ENCODE data around the gene TMEM87A. TPM values are rescaled to one million over a fixed set of nuclear protein-coding genes. Genes with fewer than 3 reads are reported as not detected.

Gene TMEM87A
- polyA plus RNA-seq, 1 experiment = 25.1 TPM

DNA sequence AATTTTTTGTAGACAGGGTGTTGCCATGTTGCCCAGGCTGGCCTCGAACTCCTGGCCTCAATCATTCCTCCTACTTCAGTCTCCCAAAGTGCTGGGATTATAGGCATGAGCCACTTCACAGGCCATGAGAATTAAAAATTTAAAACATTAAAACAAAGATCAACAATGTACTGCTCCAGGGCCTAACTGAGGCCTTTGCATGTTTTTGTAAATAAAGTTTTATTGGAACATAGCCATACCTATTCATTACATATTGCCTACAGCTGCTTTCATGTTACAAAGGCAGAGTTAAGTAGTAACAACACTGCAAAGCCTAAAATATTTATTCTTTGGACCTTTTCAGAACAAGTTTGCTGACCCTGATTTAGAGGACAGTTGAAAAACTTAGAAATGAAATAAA is 74.7 kb downstream of the TMEM87A start:
- POLR2A ChIA-PET = interaction anchor here (0.6 to 0.7 kb wide), 2 partner anchors 72 to 538 kb away, joined by 3 read pairs; partner anchors contain the start of gene MGA
- Histone ChIP-seq H3K4me3 (ENCODE audit: low read depth, low read length) (no peak overlapping the region), H3K36me3 (ENCODE audit: control insufficient read depth, insufficient read depth, low read length) (peaks cover 1% of the 10 kb centered on the region; the same call in 1 of the 2 replicates), H3K27me3 (ENCODE audit: control insufficient read depth, insufficient read depth, low read length) (no peaks in the 10 kb centered on the region)
- CTCF ChIA-PET = no interaction called here
- no peak for DNase-seq (ENCODE audit: low read depth)
- TF ChIP-seq, protein P1, sequence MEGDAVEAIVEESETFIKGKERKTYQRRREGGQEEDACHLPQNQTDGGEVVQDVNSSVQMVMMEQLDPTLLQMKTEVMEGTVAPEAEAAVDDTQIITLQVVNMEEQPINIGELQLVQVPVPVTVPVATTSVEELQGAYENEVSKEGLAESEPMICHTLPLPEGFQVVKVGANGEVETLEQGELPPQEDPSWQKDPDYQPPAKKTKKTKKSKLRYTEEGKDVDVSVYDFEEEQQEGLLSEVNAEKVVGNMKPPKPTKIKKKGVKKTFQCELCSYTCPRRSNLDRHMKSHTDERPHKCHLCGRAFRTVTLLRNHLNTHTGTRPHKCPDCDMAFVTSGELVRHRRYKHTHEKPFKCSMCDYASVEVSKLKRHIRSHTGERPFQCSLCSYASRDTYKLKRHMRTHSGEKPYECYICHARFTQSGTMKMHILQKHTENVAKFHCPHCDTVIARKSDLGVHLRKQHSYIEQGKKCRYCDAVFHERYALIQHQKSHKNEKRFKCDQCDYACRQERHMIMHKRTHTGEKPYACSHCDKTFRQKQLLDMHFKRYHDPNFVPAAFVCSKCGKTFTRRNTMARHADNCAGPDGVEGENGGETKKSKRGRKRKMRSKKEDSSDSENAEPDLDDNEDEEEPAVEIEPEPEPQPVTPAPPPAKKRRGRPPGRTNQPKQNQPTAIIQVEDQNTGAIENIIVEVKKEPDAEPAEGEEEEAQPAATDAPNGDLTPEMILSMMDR (IDR thresholded peaks at IDR 0.05; ENCODE audit: insufficient read depth, low read depth, low read length) = no peak

DNA sequence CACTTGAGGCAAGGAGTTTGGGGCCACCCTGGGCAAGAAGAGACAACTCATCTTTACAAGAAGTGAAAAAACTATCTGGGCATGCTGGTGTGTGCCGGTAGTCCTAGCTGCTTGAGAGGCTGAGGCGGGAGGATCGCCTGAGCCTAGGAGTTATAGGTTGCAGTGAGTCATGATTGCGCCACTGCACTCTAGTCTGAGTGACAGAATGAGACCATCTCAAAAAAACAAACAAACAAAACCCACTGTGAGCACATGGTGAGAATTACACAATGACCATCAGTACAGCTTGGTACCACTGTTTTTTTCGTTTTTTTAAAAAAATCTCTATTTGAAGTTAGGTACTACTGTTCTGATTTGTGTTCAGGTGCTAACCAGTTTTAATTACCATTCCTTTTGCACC is 78.7 kb downstream of the TMEM87A start:
- CTCF ChIA-PET = interaction anchor here (0.6 kb wide), 1 partner anchor 1091 kb away, joined by 3 read pairs; no protein-coding TSS in a partner anchor
- Histone ChIP-seq H3K27me3 (ENCODE audit: control insufficient read depth, insufficient read depth, low read length) (no peaks in the 10 kb centered on the region), H3K4me3 (ENCODE audit: low read depth, low read length) (no peak overlapping the region), H3K36me3 (ENCODE audit: control insufficient read depth, insufficient read depth, low read length) (peaks cover 5% of the 10 kb centered on the region)
- no peak for DNase-seq (ENCODE audit: low read depth)
- POLR2A ChIA-PET = no interaction called here
- TF ChIP-seq, protein P1 (IDR thresholded peaks at IDR 0.05; ENCODE audit: insufficient read depth, low read depth, low read length) = no peak

DNA sequence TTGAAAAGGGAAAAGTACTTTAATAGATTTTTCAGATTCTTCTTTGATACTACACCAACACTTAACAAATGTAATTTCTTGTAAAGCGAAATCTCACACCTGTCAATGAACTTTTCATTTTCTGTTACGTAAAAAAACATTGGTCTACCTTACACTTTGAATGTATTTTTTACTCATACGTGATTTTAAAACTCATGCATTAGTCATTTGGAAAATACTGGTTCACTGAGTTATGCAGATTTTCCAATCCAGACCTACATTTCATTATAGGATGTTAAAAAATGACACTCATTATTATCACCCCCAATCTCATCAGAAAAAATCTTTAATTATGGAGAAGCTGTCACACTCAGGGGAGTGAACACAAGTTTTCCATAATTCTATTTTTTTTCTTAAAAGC is 79.8 kb downstream of the TMEM87A start:
- POLR2A ChIA-PET = no interaction called here
- H3K4me3 ChIP-seq (ENCODE audit: low read depth, low read length) = no peak overlapping the region
- TF ChIP-seq, protein P1 (IDR thresholded peaks at IDR 0.05; ENCODE audit: insufficient read depth, low read depth, low read length) = no peak
- H3K27me3 ChIP-seq (ENCODE audit: control insufficient read depth, insufficient read depth, low read length) = no peaks in the 10 kb centered on the region
- DNase-seq (ENCODE audit: low read depth) = no peak
- H3K36me3 ChIP-seq (ENCODE audit: control insufficient read depth, insufficient read depth, low read length) = peaks cover 6% of the 10 kb centered on the region
- CTCF ChIA-PET = no interaction called here

DNA sequence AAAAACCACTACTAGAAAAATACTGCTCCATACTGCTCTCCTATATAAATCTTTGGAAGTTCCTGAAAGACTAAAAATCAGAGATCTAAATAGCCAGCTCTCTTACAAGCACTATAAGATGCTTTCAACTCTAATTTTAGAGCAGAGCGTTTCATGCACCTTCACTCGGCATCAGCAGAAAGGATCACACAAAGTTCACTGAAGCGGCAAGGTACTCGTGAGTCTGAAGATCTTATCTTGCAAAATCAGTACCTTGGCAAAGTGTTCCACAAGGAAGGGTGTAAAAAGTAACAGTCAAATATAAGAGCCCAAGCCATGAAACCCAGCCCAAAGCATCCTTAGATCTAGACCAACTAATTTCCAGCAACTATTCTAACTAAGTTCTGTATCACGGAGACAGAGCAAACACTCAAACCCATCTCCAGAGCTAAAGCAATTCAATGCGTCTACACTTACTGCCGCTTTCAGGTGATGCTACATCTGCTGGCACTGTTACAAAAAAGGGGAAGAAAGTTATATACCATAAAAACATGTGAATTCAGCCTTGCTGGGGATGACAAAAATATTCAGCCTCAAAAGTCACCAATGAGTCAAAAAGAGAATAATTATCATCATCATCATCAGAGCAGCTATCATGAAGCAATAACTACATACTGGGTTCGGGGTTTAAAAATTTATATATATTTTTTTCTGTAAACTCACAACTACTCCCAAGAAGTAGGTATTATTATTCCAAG is 81.5 kb downstream of the TMEM87A start:
- Histone ChIP-seq H3K36me3 (ENCODE audit: control insufficient read depth, insufficient read depth, low read length) (peaks cover 12% of the 10 kb centered on the region), H3K27me3 (ENCODE audit: control insufficient read depth, insufficient read depth, low read length) (no peaks in the 10 kb centered on the region), H3K4me3 (ENCODE audit: low read depth, low read length) (no peak overlapping the region)
- CTCF ChIA-PET = no interaction called here
- DNase-seq (ENCODE audit: low read depth) = no peak
- TF ChIP-seq, protein P1 (IDR thresholded peaks at IDR 0.05; ENCODE audit: insufficient read depth, low read depth, low read length) = no peak
- POLR2A ChIA-PET = interaction anchor here (0.5 kb wide), 1 partner anchor 84 kb away, joined by 3 read pairs; no protein-coding TSS in a partner anchor

DNA sequence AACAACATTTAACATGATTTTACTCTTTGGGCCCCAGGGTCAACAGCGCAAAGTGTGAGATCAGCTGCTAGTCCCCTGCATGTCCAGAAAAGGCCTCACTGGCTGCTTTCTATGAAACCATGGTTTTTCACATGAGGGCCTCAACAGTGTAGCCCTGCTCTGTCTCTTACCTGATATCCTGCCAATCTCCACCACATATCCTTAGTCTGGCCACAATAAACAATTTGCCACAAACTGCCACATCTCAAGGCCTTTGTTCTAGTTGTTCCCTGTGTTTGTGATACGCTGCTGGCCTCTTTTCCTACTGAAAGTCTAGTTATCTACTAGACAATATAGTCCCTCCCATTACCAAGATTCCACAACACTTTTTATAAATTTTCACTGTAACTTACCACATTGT is 82.9 kb downstream of the TMEM87A start:
- H3K4me3 ChIP-seq (ENCODE audit: low read depth, low read length) = no peak overlapping the region
- ChIA-PET CTCF (no interaction called here), POLR2A (no interaction called here)
- no peak for DNase-seq (ENCODE audit: low read depth)
- TF ChIP-seq, protein P1 (IDR thresholded peaks at IDR 0.05; ENCODE audit: insufficient read depth, low read depth, low read length) = no peak
- no peaks in the 10 kb centered on the region for H3K27me3 ChIP-seq (ENCODE audit: control insufficient read depth, insufficient read depth, low read length)
- H3K36me3 ChIP-seq (ENCODE audit: control insufficient read depth, insufficient read depth, low read length) = peaks cover 15% of the 10 kb centered on the region

All from BJ (cell line).